Chondrocyte (in vitro differentiated cells): Measurements from ENCODE around the gene PDXK. TPM values are rescaled to one million over a fixed set of nuclear protein-coding genes. Genes with fewer than 3 reads are reported as not detected.

Experiments used
- DNase-seq: peaks from one replicate; pipeline ENCODE4 v3.0.0; 2021; ENCODE audit warnings: mixed read lengths, low spot score
- H3K27ac Mint-ChIP-seq: one replicate; pipeline ENCODE4 v1.8.0; 2021; ENCODE audit warnings: mild to moderate bottlenecking, moderate library complexity, mixed read lengths; ENCODE audit not compliant: unreplicated experiment
- H3K27me3 Mint-ChIP-seq: 2 replicates; pipeline ENCODE4 v1.8.0; 2021; ENCODE audit warnings: low read depth, mixed read lengths
- H3K36me3 Mint-ChIP-seq: 2 replicates; pipeline ENCODE4 v1.8.0; 2021; ENCODE audit warnings: low read depth, mixed read lengths
- H3K4me1 Mint-ChIP-seq: 2 replicates; pipeline ENCODE4 v1.8.0; 2021; ENCODE audit warnings: low read depth, mild to moderate bottlenecking, mixed read lengths
- H3K4me3 Mint-ChIP-seq: one replicate; pipeline ENCODE4 v1.8.0; 2021; ENCODE audit warnings: mild to moderate bottlenecking, moderate library complexity, mixed read lengths; ENCODE audit not compliant: unreplicated experiment
- H3K9me3 Mint-ChIP-seq: 2 replicates; pipeline ENCODE4 v1.8.0; 2021; ENCODE audit warnings: low read depth, mixed read lengths
- total RNA-seq: library from RNA; stranded (reverse); gene quantifications from 3 replicates; pipeline ENCODE4 v1.2.1, GENCODE V29; 2021
- TF ChIP-seq, protein P1 (sequence below): fragments of 200-600 bp; sonication (generic); IDR thresholded peaks from 2 replicates; pipeline ENCODE4 v1.5.0; 2021; ENCODE audit warnings: antibody characterized with exemption, mild to moderate bottlenecking, moderate library complexity

PDXK gene
- total RNA-seq, 1 donor from 2014 or later: 213 TPM

- Mint-ChIP-seq H3K4me1 (peaks cover 16% of the 10 kb centered on the region), H3K27ac (no peak overlapping the region), H3K27me3 (no peaks in the 10 kb centered on the region), H3K9me3 (no peaks in the 10 kb centered on the region), H3K4me3 (no peak overlapping the region), H3K36me3 (peaks cover 31% of the 10 kb centered on the region)
- TF ChIP-seq, protein P1, sequence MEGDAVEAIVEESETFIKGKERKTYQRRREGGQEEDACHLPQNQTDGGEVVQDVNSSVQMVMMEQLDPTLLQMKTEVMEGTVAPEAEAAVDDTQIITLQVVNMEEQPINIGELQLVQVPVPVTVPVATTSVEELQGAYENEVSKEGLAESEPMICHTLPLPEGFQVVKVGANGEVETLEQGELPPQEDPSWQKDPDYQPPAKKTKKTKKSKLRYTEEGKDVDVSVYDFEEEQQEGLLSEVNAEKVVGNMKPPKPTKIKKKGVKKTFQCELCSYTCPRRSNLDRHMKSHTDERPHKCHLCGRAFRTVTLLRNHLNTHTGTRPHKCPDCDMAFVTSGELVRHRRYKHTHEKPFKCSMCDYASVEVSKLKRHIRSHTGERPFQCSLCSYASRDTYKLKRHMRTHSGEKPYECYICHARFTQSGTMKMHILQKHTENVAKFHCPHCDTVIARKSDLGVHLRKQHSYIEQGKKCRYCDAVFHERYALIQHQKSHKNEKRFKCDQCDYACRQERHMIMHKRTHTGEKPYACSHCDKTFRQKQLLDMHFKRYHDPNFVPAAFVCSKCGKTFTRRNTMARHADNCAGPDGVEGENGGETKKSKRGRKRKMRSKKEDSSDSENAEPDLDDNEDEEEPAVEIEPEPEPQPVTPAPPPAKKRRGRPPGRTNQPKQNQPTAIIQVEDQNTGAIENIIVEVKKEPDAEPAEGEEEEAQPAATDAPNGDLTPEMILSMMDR: no peak
- no peak for DNase-seq
These were observed 75.9 kb downstream of the PDXK start for GRCh38 chr21:43794857-43795256.

- TF ChIP-seq, protein P1: no peak
- no peaks in the 10 kb centered on the region for H3K27me3 Mint-ChIP-seq
- no peak overlapping the region for H3K4me3 Mint-ChIP-seq
- DNase-seq: no peak
- H3K9me3 Mint-ChIP-seq: no peaks in the 10 kb centered on the region
- H3K4me1 Mint-ChIP-seq: no peaks in the 10 kb centered on the region
- H3K27ac Mint-ChIP-seq: no peak overlapping the region
- peaks cover 31% of the 10 kb centered on the region for H3K36me3 Mint-ChIP-seq
These were observed 78.5 kb downstream of the PDXK start for GRCh38 chr21:43797415-43797814.

- no peaks in the 10 kb centered on the region for H3K9me3 Mint-ChIP-seq
- H3K27me3 Mint-ChIP-seq: no peaks in the 10 kb centered on the region
- TF ChIP-seq, protein P1: no peak
These were observed 79.2 kb downstream of the PDXK start for GRCh38 chr21:43797925-43798715.

GRCh38 chr21:43799301-43799840 is 80.4 kb downstream of the PDXK start:
- Mint-ChIP-seq H3K4me3 (no peak overlapping the region), H3K36me3 (peaks cover 33% of the 10 kb centered on the region), H3K27me3 (no peaks in the 10 kb centered on the region), H3K27ac (no peak overlapping the region), H3K9me3 (no peaks in the 10 kb centered on the region), H3K4me1 (no peaks in the 10 kb centered on the region)
- no peak for DNase-seq
- TF ChIP-seq, protein P1: no peak

More at GRCh38 chr21:43797925-43798715, 79.2 kb downstream of the PDXK start:
- Mint-ChIP-seq H3K4me3 (no peak overlapping the region), H3K27ac (no peak overlapping the region), H3K36me3 (peaks cover 31% of the 10 kb centered on the region), H3K4me1 (no peaks in the 10 kb centered on the region)
- no peak for DNase-seq

GRCh38 chr21:43800124-43800523 is 81.2 kb downstream of the PDXK start:
- peaks cover 29% of the 10 kb centered on the region for H3K36me3 Mint-ChIP-seq
- no peaks in the 10 kb centered on the region for H3K9me3 Mint-ChIP-seq
- no peak for DNase-seq
- H3K27ac Mint-ChIP-seq: no peak overlapping the region
- no peaks in the 10 kb centered on the region for H3K27me3 Mint-ChIP-seq
- TF ChIP-seq, protein P1: no peak
- H3K4me3 Mint-ChIP-seq: no peak overlapping the region
- no peaks in the 10 kb centered on the region for H3K4me1 Mint-ChIP-seq
